Subcutaneous adipose tissue (tissue), 4 donors: ENCODE results near the gene GLIS1. TPM values are rescaled to one million over a fixed set of nuclear protein-coding genes. Genes with fewer than 3 reads are reported as not detected.

Experiments
- CTCF ChIP-seq: fragments of 450-650 bp; IDR thresholded peaks from one replicate; pipeline ENCODE4 v1.5.1; 2016; ENCODE audit warnings: low read depth, mild to moderate bottlenecking, control low read depth, antibody characterized with exemption, moderate library complexity
- total RNA-seq, 4 donors: library from RNA; depleted of rRNA; stranded (reverse); fragments of >200 nt; gene quantifications; one replicate each; pipeline ENCODE4 v1.1.0, GENCODE V29; 2016

Gene GLIS1
- total RNA-seq, 4 donors from 2014 or later = 0.17 to 3.6 TPM; not detected in 2

GRCh38 chr1:53706356-53706755 lies 32.6 kb downstream of the GLIS1 start:
- TF ChIP-seq CTCF = no peak

DNA sequence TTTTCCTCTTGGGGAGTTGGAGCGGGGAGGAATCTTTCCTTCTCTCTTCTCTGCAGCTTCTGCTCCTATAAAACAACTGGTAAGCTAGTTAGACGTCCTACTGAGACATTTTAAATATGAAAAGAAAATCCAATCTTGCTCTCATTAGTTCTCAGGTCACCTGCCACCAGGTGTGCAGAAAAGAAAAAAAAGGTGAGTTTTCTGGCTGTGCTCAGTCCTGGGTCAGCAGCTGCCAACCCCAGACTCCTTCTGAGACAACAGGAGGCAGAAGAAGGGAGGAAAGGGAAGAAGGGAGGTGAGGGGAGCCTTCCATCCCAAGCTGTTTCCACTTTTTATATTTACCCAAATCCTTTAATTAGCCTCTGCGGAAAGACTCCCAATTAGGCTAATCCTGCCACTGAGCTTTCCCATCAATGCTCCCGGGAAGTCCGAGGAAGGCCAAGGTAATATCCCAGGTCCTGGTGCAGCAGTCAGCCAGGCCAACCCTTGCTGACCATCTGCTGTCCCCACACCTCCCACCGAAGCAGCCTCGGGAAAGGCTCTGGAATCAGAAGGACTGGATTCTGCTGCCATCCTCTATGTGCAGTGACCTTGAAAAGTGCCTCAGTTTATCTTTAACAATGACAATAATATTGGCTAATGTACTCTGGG lies 33.4 kb downstream of the GLIS1 start:
- TF ChIP-seq CTCF = no peak

- TF ChIP-seq CTCF = no peak
These were observed 34.0 kb downstream of the GLIS1 start for GRCh38 chr1:53704804-53705445.

GRCh38 chr1:53704304-53704703 lies 34.7 kb downstream of the GLIS1 start:
- no peak for TF ChIP-seq CTCF

DNA sequence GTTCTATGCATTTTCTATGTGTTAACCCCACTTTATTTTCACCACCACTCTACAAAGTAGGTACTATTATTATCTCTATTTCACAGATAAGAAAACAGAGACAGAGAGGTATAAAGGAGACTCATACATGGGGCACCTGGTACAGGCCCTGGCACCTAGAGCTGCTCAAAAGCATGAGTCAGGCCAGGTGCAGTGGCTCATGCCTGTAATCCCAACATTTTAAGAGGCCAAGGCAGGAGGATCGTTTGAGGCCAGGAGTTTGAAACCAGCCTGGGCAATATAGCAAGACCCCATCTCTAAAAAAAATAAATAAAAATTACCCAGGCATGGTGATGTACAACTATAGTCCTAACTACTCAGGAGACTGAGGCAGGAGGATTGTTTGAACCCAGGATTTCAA lies 35.8 kb downstream of the GLIS1 start:
- TF ChIP-seq CTCF = no peak

GRCh38 chr1:53702341-53702740 lies 36.6 kb downstream of the GLIS1 start:
- TF ChIP-seq CTCF = no peak

GRCh38 chr1:53700776-53701175 lies 38.2 kb downstream of the GLIS1 start:
- no peak for TF ChIP-seq CTCF
